Measurements from ENCODE around the gene CRYBB1. TPM values are rescaled to one million over a fixed set of nuclear protein-coding genes. Genes with fewer than 3 reads are reported as not detected.

The CRYBB1 gene
- polyA plus RNA-seq, 1 of the 3 experiments (the other 2 are of a cell fraction) = 0.05 TPM

DNA sequence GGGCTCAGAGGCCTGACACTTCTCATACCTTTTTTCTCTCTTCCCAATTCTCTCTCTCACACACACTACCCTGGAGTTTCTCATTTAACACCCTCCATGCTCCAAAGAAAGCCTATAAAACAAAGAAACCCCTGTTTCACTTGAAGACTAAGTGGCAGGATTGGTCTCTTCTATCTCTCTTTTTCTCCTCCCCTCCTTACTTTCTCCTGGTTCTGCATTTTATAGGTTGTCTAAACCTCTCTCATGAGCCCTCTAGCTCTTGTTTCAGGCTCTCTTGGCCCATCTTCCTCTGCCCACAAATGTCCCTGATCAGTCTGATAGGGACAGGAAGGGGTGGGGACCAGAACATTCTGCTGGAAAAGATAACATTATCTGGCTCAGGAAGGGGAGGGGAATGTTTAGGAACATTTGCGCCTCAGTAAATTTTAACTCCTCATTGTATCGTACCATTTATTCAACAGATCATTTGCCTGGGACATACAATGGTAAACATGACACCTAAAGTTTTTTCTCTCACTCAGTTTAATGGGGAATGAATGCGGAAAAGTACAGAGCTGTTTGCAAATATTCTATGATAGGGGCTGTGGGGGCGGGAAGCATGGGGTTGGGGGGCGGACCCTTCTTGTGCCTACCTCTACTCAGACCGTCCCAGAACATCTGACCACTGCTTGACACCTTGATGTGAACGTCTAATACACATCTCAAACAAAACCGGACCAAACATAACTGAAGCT is 14.8 kb upstream of the CRYBB1 start:
- no peak overlapping the region for H2AFZ ChIP-seq (ENCODE audit: low read depth)
- no peak overlapping the region for H3K4me3 ChIP-seq (ENCODE audit: low read depth in 2 of 2, low read length in 1 of 2)
- H3K79me2 ChIP-seq (ENCODE audit: insufficient read depth) = no peaks in the 10 kb centered on the region
- H3K9me2 ChIP-seq = no peaks in the 10 kb centered on the region
- POLR2A ChIA-PET = no interaction called here
- H3K36me3 ChIP-seq (replicated peaks in 1 of 2; ENCODE audit: control insufficient read depth in 1 of 2, insufficient read depth in 2 of 2, low read length in 1 of 2) = no peaks in the 10 kb centered on the region
- H3K9ac ChIP-seq = no peak overlapping the region
- peaks cover 0 to 2% of the 10 kb centered on the region in 2 experiments; a peak in 1 of 4 replicates for H3K4me1 ChIP-seq (ENCODE audit: control insufficient read depth in 1 of 2, insufficient read depth in 2 of 2, low read depth in 1 of 2, low read length in 1 of 2)
- DNase-seq = peak; percentile 44
- no peaks in the 10 kb centered on the region for H3K9me3 ChIP-seq
- H3K27ac ChIP-seq (ENCODE audit: low read depth in 2 of 2, low read length in 1 of 2) = peak overlapping the region in 1 of 2 experiments; percentile 23; a peak in 1 of 4 replicates
- CTCF ChIA-PET = interaction anchor here (0.9 kb wide), 1 partner anchor 47 kb away, joined by 3 read pairs; no protein-coding TSS in a partner anchor
- 74% methylated on average over 8 of the region's 8 CpGs for WGBS (ENCODE audit: low lambda C conversion rate)
- H3F3A ChIP-seq (replicated peaks; ENCODE audit: insufficient read depth) = no peaks in the 10 kb centered on the region
- no peak overlapping the region for H3K4me2 ChIP-seq
- H3K27me3 ChIP-seq (ENCODE audit: insufficient read depth) = no peaks in the 10 kb centered on the region
- no peaks in the 10 kb centered on the region for H4K20me1 ChIP-seq (ENCODE audit: insufficient read depth)
- TF ChIP-seq FOXM1 (IDR thresholded peaks at IDR 0.05; ENCODE audit: low read depth) (no peak), JUND (IDR thresholded peaks at IDR 0.05) (no peak), GABPA (IDR thresholded peaks at IDR 0.05; ENCODE audit: low read depth) (no peak), FOSL2 (IDR thresholded peaks at IDR 0.05; ENCODE audit: borderline replicate concordance, low read depth) (no peak), ELF1 (IDR thresholded peaks at IDR 0.05) (no peak), POLR2AphosphoS5 (IDR thresholded peaks at IDR 0.05; ENCODE audit: low read depth, low read length) (no peak), RCOR1 (IDR thresholded peaks at IDR 0.05; ENCODE audit: low read length) (no peak), TEAD4 (IDR thresholded peaks at IDR 0.05; ENCODE audit: borderline replicate concordance, insufficient read depth) (no peak), CHD2 (IDR thresholded peaks at IDR 0.05; ENCODE audit: low read length, partially characterized antibody) (no peak)

DNA sequence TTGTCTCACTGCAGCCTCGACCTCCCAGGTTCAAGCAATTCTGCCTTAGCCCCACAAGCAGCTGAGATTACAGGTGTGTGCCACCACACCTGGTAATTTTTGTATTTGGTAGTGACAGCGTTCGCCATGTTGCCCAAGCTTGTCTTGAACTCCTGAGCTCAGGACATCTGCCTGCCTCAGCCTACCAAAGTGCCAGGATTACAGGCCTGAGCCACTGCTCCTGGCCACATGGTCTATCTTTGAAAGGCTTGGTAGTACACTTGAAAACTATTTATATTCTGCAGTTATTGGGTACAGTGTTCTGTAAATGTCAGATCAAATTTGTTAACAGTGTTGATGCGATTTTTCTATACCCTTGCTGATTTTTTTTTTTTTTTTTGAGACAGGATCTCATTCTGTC is 13.5 kb upstream of the CRYBB1 start:
- no peak for TF ChIP-seq ELF1 (IDR thresholded peaks at IDR 0.05)
- TF ChIP-seq, protein P1, sequence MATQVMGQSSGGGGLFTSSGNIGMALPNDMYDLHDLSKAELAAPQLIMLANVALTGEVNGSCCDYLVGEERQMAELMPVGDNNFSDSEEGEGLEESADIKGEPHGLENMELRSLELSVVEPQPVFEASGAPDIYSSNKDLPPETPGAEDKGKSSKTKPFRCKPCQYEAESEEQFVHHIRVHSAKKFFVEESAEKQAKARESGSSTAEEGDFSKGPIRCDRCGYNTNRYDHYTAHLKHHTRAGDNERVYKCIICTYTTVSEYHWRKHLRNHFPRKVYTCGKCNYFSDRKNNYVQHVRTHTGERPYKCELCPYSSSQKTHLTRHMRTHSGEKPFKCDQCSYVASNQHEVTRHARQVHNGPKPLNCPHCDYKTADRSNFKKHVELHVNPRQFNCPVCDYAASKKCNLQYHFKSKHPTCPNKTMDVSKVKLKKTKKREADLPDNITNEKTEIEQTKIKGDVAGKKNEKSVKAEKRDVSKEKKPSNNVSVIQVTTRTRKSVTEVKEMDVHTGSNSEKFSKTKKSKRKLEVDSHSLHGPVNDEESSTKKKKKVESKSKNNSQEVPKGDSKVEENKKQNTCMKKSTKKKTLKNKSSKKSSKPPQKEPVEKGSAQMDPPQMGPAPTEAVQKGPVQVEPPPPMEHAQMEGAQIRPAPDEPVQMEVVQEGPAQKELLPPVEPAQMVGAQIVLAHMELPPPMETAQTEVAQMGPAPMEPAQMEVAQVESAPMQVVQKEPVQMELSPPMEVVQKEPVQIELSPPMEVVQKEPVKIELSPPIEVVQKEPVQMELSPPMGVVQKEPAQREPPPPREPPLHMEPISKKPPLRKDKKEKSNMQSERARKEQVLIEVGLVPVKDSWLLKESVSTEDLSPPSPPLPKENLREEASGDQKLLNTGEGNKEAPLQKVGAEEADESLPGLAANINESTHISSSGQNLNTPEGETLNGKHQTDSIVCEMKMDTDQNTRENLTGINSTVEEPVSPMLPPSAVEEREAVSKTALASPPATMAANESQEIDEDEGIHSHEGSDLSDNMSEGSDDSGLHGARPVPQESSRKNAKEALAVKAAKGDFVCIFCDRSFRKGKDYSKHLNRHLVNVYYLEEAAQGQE (IDR thresholded peaks at IDR 0.05; ENCODE audit: low read depth, low read length) = no peak
- TF ChIP-seq GABPA (IDR thresholded peaks at IDR 0.05; ENCODE audit: low read depth) = no peak
- TF ChIP-seq, protein P2, sequence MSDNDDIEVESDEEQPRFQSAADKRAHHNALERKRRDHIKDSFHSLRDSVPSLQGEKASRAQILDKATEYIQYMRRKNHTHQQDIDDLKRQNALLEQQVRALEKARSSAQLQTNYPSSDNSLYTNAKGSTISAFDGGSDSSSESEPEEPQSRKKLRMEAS (IDR thresholded peaks at IDR 0.05; ENCODE audit: low read depth) = no peak
- no peak for TF ChIP-seq FOXJ3 (CRISPR knock-in tag; IDR thresholded peaks at IDR 0.05)
- no peak for TF ChIP-seq RXRA (IDR thresholded peaks at IDR 0.05; ENCODE audit: borderline replicate concordance, low read depth)
- TF ChIP-seq, protein P3, sequence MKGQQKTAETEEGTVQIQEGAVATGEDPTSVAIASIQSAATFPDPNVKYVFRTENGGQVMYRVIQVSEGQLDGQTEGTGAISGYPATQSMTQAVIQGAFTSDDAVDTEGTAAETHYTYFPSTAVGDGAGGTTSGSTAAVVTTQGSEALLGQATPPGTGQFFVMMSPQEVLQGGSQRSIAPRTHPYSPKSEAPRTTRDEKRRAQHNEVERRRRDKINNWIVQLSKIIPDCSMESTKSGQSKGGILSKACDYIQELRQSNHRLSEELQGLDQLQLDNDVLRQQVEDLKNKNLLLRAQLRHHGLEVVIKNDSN (IDR thresholded peaks at IDR 0.05; ENCODE audit: borderline replicate concordance, low read depth) = no peak
- TF ChIP-seq, protein P4, sequence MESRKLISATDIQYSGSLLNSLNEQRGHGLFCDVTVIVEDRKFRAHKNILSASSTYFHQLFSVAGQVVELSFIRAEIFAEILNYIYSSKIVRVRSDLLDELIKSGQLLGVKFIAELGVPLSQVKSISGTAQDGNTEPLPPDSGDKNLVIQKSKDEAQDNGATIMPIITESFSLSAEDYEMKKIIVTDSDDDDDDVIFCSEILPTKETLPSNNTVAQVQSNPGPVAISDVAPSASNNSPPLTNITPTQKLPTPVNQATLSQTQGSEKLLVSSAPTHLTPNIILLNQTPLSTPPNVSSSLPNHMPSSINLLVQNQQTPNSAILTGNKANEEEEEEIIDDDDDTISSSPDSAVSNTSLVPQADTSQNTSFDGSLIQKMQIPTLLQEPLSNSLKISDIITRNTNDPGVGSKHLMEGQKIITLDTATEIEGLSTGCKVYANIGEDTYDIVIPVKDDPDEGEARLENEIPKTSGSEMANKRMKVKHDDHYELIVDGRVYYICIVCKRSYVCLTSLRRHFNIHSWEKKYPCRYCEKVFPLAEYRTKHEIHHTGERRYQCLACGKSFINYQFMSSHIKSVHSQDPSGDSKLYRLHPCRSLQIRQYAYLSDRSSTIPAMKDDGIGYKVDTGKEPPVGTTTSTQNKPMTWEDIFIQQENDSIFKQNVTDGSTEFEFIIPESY (IDR thresholded peaks at IDR 0.05; ENCODE audit: borderline replicate concordance, low read depth) = no peak
- Histone ChIP-seq H3K79me2 (ENCODE audit: insufficient read depth) (no peaks in the 10 kb centered on the region), H3K4me2 (no peak overlapping the region), H3K4me1 (ENCODE audit: control insufficient read depth in 1 of 2, insufficient read depth in 2 of 2, low read depth in 1 of 2, low read length in 1 of 2) (peaks cover 0 to 2% of the 10 kb centered on the region in 2 experiments; a peak in 1 of 4 replicates), H2AFZ (ENCODE audit: low read depth) (no peak overlapping the region), H3K27me3 (ENCODE audit: insufficient read depth) (no peaks in the 10 kb centered on the region), H3K9me3 (no peaks in the 10 kb centered on the region), H3K9me2 (no peaks in the 10 kb centered on the region), H3K4me3 (ENCODE audit: low read depth in 2 of 2, low read length in 1 of 2) (no peak overlapping the region), H4K20me1 (ENCODE audit: insufficient read depth) (no peaks in the 10 kb centered on the region), H3F3A (replicated peaks; ENCODE audit: insufficient read depth) (no peaks in the 10 kb centered on the region), H3K36me3 (replicated peaks in 1 of 2; ENCODE audit: control insufficient read depth in 1 of 2, insufficient read depth in 2 of 2, low read length in 1 of 2) (no peaks in the 10 kb centered on the region), H3K9ac (no peak overlapping the region), H3K27ac (ENCODE audit: low read depth in 2 of 2, low read length in 1 of 2) (no peak overlapping the region)
- ChIA-PET POLR2A (no interaction called here), CTCF (interaction anchor here (0.7 kb wide), 1 partner anchor 162 kb away, joined by 3 read pairs; no protein-coding TSS in a partner anchor)
- DNase-seq = no peak
- 69% methylated on average over 2 of the region's 4 CpGs for WGBS (ENCODE audit: low lambda C conversion rate)
